ENCODE results near the gene POLD2.
A peak's percentile ranks its signal among the peaks of the same experiment; 100 is the strongest.

Gene POLD2

GRCh38 chr7:44102846-44103565 is 20.3 kb downstream of the POLD2 start:
- Mint-ChIP-seq H3K27ac (no peak overlapping the region), H3K4me3 (peak overlapping the region; percentile 78), H3K9me3 (no peaks in the 10 kb centered on the region), H3K36me3 (ENCODE audit: low read depth) (peaks cover 4% of the 10 kb centered on the region), H3K4me1 (peaks cover 40% of the 10 kb centered on the region), H3K27me3 (ENCODE audit: low read depth, poor library complexity) (peaks cover 13% of the 10 kb centered on the region)
- no peak for DNase-seq
- TF ChIP-seq, protein P1, sequence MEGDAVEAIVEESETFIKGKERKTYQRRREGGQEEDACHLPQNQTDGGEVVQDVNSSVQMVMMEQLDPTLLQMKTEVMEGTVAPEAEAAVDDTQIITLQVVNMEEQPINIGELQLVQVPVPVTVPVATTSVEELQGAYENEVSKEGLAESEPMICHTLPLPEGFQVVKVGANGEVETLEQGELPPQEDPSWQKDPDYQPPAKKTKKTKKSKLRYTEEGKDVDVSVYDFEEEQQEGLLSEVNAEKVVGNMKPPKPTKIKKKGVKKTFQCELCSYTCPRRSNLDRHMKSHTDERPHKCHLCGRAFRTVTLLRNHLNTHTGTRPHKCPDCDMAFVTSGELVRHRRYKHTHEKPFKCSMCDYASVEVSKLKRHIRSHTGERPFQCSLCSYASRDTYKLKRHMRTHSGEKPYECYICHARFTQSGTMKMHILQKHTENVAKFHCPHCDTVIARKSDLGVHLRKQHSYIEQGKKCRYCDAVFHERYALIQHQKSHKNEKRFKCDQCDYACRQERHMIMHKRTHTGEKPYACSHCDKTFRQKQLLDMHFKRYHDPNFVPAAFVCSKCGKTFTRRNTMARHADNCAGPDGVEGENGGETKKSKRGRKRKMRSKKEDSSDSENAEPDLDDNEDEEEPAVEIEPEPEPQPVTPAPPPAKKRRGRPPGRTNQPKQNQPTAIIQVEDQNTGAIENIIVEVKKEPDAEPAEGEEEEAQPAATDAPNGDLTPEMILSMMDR (IDR thresholded peaks at IDR 0.05): no peak

DNA sequence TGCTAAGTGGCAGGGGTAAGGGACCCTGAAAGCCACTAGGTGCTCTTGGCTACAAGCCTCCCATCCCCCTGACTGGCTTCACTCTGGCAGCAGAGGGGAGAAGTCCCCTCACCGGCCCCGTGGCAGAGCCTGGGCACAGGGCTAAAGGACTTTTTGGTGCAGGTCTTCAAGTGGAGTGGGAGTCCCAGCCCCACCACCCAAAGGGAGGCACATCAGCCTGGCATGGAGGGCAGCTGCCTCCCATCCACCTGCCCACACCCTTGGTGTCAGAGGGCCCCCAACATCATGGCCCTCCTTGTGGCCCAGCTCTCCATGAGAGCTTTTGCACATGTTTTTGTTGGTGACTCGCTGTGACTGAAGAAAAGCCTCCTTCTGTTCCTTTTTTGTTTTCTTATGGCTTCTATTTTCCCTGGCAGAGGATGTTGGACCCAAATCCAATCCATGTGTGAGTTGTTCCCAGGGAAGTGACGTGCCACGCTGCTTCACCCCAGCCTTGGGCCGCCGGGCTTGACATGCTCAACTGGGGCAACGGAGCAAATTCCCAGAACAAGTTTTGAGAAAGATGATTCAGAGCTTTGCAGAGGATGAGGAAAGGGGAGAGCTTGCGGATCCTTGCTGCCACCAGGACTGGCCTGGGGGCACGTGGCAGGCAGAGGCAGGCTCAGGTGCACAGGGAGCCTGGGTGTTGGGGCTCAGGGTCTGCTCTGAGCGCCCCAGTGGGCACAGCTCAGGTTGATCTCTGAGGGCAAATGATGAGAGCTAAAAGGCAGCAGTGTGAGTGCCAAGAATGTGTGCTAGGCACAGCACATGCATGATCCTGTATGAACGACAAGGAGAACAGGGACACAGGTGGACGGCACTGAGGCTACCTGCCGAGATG is 21.1 kb downstream of the POLD2 start:
- H3K4me1 Mint-ChIP-seq: peaks cover 41% of the 10 kb centered on the region
- peaks cover 4% of the 10 kb centered on the region for H3K36me3 Mint-ChIP-seq (ENCODE audit: low read depth)
- DNase-seq: no peak
- H3K27me3 Mint-ChIP-seq (ENCODE audit: low read depth, poor library complexity): peaks cover 13% of the 10 kb centered on the region
- no peaks in the 10 kb centered on the region for H3K9me3 Mint-ChIP-seq
- no peak overlapping the region for H3K27ac Mint-ChIP-seq
- TF ChIP-seq, protein P1 (IDR thresholded peaks at IDR 0.05): no peak
- H3K4me3 Mint-ChIP-seq: peak overlapping the region; percentile 59

GRCh38 chr7:44101303-44101965 is 21.9 kb downstream of the POLD2 start:
- Mint-ChIP-seq H3K4me3 (no peak overlapping the region), H3K4me1 (peaks cover 49% of the 10 kb centered on the region), H3K36me3 (ENCODE audit: low read depth) (peaks cover 4% of the 10 kb centered on the region), H3K9me3 (no peaks in the 10 kb centered on the region), H3K27me3 (ENCODE audit: low read depth, poor library complexity) (peaks cover 13% of the 10 kb centered on the region), H3K27ac (no peak overlapping the region)
- no peak for DNase-seq
- TF ChIP-seq, protein P1 (IDR thresholded peaks at IDR 0.05): no peak

GRCh38 chr7:44100458-44101302 is 22.7 kb downstream of the POLD2 start:
- no peak overlapping the region for H3K27ac Mint-ChIP-seq
- TF ChIP-seq, protein P1 (IDR thresholded peaks at IDR 0.05): no peak

DNA sequence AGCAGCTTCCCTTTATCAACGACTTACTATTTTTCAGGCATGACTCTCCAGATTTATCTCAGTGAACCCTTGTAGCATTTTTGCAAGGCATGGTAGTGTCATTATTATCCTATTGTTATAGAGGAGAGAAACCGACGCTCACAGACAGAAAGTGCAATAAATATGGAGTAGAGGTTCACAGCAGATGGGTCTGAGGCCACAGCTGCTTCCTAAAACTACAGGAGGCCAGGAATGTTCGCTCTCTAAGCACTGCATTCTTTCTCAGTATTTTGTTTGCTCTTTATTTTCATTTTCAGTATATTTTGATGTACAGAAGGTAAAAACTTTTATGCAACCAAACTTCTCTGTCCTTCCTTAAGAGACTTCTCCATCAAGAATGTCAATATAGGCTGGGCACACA is 23.7 kb downstream of the POLD2 start:
- Mint-ChIP-seq H3K27me3 (ENCODE audit: low read depth, poor library complexity) (peaks cover 17% of the 10 kb centered on the region), H3K27ac (no peak overlapping the region), H3K36me3 (ENCODE audit: low read depth) (no peaks in the 10 kb centered on the region), H3K4me1 (peaks cover 37% of the 10 kb centered on the region), H3K9me3 (no peaks in the 10 kb centered on the region), H3K4me3 (no peak overlapping the region)
- TF ChIP-seq, protein P1 (IDR thresholded peaks at IDR 0.05): no peak
- no peak for DNase-seq

More at GRCh38 chr7:44100458-44101302, 22.7 kb downstream of the POLD2 start:
- no peak for DNase-seq
- H3K4me3 Mint-ChIP-seq: no peak overlapping the region
- no peaks in the 10 kb centered on the region for H3K36me3 Mint-ChIP-seq (ENCODE audit: low read depth)
- no peaks in the 10 kb centered on the region for H3K9me3 Mint-ChIP-seq
- peaks cover 44% of the 10 kb centered on the region for H3K4me1 Mint-ChIP-seq
- peaks cover 13% of the 10 kb centered on the region for H3K27me3 Mint-ChIP-seq (ENCODE audit: low read depth, poor library complexity)

Measured in nephron progenitor cell (in vitro differentiated cells).